GM23338 (cell line): ENCODE measurements around the gene SH3BP4.

ENCODE experiments used
- CREB1 ChIP-seq: fragments of 250-450 bp; sonication (Bioruptor Pico); IDR thresholded peaks from 2 replicates; pipeline ENCODE4 v1.5.0; 2020; ENCODE audit warnings: low read depth, mild to moderate bottlenecking, moderate library complexity
- CTCF ChIP-seq, 2 experiments: fragments of 200-600 bp in 1 of 2; sonication (generic) in 1 of 2; conservative IDR thresholded peaks; 2 replicates each; pipeline versions ENCODE4 v1.5.1 to v1.6.1; 2016 to 2017; ENCODE audit warnings: antibody characterized with exemption in 2 of 2, low read depth in 2 of 2, mild to moderate bottlenecking in 2 of 2, moderate library complexity in 1 of 2
- EZH2 ChIP-seq: fragments of 200-600 bp; sonication (generic); IDR thresholded peaks from one replicate; pipeline ENCODE4 v1.8.0; 2017; ENCODE audit warnings: antibody characterized with exemption, mild to moderate bottlenecking, low read depth; ENCODE audit not compliant: unreplicated experiment

- TF ChIP-seq CTCF (conservative IDR thresholded peaks at IDR 0.05; ENCODE audit: low read depth in 2 of 2) = no peak
- no peak for TF ChIP-seq CREB1 (CRISPR knock-in tag)
- no peak for TF ChIP-seq EZH2
Observed at GRCh38 chr2:234957834-234958135, 6.0 kb downstream of the SH3BP4 start.
